Right forelimb (tissue), 1 donor: ENCODE results near the gene KCTD3.

ENCODE experiments used
- DNase-seq: peaks from one replicate; pipeline ENCODE4 v3.0.0-alpha.2; 2018

KCTD3 gene

GRCh38 chr1:215665215-215665614 lies 98.1 kb downstream of the KCTD3 start:
- no peak for DNase-seq

- DNase-seq: no peak
Measured at GRCh38 chr1:215667761-215668160, 100.7 kb downstream of the KCTD3 start.

GRCh38 chr1:215669806-215670491 lies 102.8 kb downstream of the KCTD3 start:
- DNase-seq: no peak
